Iris pigment epithelial cell (primary cell): Measurements from ENCODE around the gene OCIAD2.
"Not testable (repeated sequence)": the region's sequence is repeated elsewhere in the genome, so short reads cannot be mapped to it uniquely, and the experiment has no call there.

Experiments
- DNase-seq: peaks from one replicate; pipeline ENCODE4 v3.0.0-alpha.2; 2011; ENCODE audit warnings: low read depth

The OCIAD2 gene

GRCh38 chr4:48906206-48907173, at the start of gene OCIAD2:
Gene OCIAD2, minus strand, starts transcription at chr4:48906774. Its CDS starts 2,225 bp downstream, at chr4:48904549.
- peak; percentile 47 for DNase-seq

- DNase-seq, result no peak
Observed at GRCh38 chr4:48954314-48954713, 47.7 kb upstream of the OCIAD2 start.

- DNase-seq, result no peak
Observed at GRCh38 chr4:48949518-48950219, 43.1 kb upstream of the OCIAD2 start.

GRCh38 chr4:48949086-48949485, 42.5 kb upstream of the OCIAD2 start:
- no peak for DNase-seq

GRCh38 chr4:48947731-48948130, 41.2 kb upstream of the OCIAD2 start:
- DNase-seq, result no peak

- no peak for DNase-seq
Observed at GRCh38 chr4:48945981-48946380, 39.4 kb upstream of the OCIAD2 start.

GRCh38 chr4:48944756-48945241, 38.2 kb upstream of the OCIAD2 start:
- DNase-seq, result no peak

- no peak for DNase-seq
Observed at GRCh38 chr4:48944252-48944651, 37.7 kb upstream of the OCIAD2 start.

GRCh38 chr4:48943387-48943786, 36.8 kb upstream of the OCIAD2 start:
- no peak for DNase-seq

GRCh38 chr4:48939785-48940184, 33.2 kb upstream of the OCIAD2 start:
- DNase-seq, result peak; percentile 88

GRCh38 chr4:48938831-48939230, 32.3 kb upstream of the OCIAD2 start:
- DNase-seq, result no peak

- no peak for DNase-seq
Observed at GRCh38 chr4:48937033-48937432, 30.5 kb upstream of the OCIAD2 start.

GRCh38 chr4:48931459-48931858, 24.9 kb upstream of the OCIAD2 start:
- DNase-seq, result no peak

GRCh38 chr4:48930654-48931053, 24.1 kb upstream of the OCIAD2 start:
- DNase-seq, result no peak

GRCh38 chr4:48924416-48924815, 17.8 kb upstream of the OCIAD2 start:
- DNase-seq, result no peak

GRCh38 chr4:48923065-48923464, 16.5 kb upstream of the OCIAD2 start:
- DNase-seq, result not testable (repeated sequence)

GRCh38 chr4:48914311-48914710, 7.7 kb upstream of the OCIAD2 start:
- DNase-seq, result no peak

GRCh38 chr4:48913346-48913745, 6.8 kb upstream of the OCIAD2 start:
- DNase-seq, result peak; percentile 79

GRCh38 chr4:48912349-48912748, 5.8 kb upstream of the OCIAD2 start:
- DNase-seq, result no peak

GRCh38 chr4:48910511-48910910, 3.9 kb upstream of the OCIAD2 start:
- no peak for DNase-seq

GRCh38 chr4:48909697-48910096, 3.1 kb upstream of the OCIAD2 start:
- DNase-seq, result peak; percentile 99

- no peak for DNase-seq
Observed at GRCh38 chr4:48908687-48909086, 2.1 kb upstream of the OCIAD2 start.
